CD4-positive, CD25-positive, alpha-beta regulatory T cell (primary cell): Measurements from ENCODE around the gene KXD1. TPM values are rescaled to one million over a fixed set of nuclear protein-coding genes. Genes with fewer than 3 reads are reported as not detected.
A peak's percentile ranks its signal among the peaks of the same experiment; 100 is the strongest.
"Not testable (repeated sequence)": the region's sequence is repeated elsewhere in the genome, so short reads cannot be mapped to it uniquely, and the experiment has no call there.

Experiments
- ATAC-seq, 2 donors: fragments of 150-1000 bp; cut with Tn5 transposase; one replicate each; pipeline ENCODE4 v1.10.0; 2021; ENCODE audit warnings: low read depth in 2 of 2, moderate number of reproducible peaks in 2 of 2, moderate library complexity in 1 of 2
- DNase-seq, 3 donors: peaks; one replicate each; pipeline versions ENCODE4 v3.0.0 to v3.0.0-alpha.2; 2012 to 2022; ENCODE audit warnings: mixed read lengths in 1 of 3
- H3K27ac ChIP-seq: one replicate; pipeline ENCODE4 v1.7.0; 2013; ENCODE audit warnings: mild to moderate bottlenecking, low read length; ENCODE audit not compliant: insufficient read depth, poor library complexity, severe bottlenecking
- H3K27me3 ChIP-seq: one replicate; pipeline ENCODE4 v1.7.0; 2013; ENCODE audit warnings: low read length; ENCODE audit not compliant: control insufficient read depth, insufficient read depth
- H3K36me3 ChIP-seq: one replicate; pipeline ENCODE4 v1.7.0; 2013; ENCODE audit warnings: mild to moderate bottlenecking, low read length, moderate library complexity; ENCODE audit not compliant: control insufficient read depth, insufficient read depth
- H3K4me1 ChIP-seq: 2 replicates; pipeline ENCODE4 v1.7.0; 2013; ENCODE audit warnings: mild to moderate bottlenecking, low read length; ENCODE audit not compliant: insufficient read depth, control insufficient read depth, poor library complexity, severe bottlenecking
- H3K4me3 ChIP-seq: one replicate; pipeline ENCODE4 v1.7.0; 2013; ENCODE audit warnings: low read depth, mild to moderate bottlenecking, low read length, moderate library complexity
- H3K9me3 ChIP-seq, 2 experiments: 1 replicate in 1 of 2; 2 replicates in 1 of 2; pipeline ENCODE4 v1.7.0; 2013; ENCODE audit warnings: low read length in 2 of 2, mild to moderate bottlenecking in 1 of 2, moderate library complexity in 1 of 2; ENCODE audit not compliant: control insufficient read depth in 2 of 2
- H3K27ac Mint-ChIP-seq, 3 donors: one replicate each; pipeline ENCODE4 v1.8.0; 2020 to 2022; ENCODE audit warnings: mild to moderate bottlenecking in 3 of 3, mixed read lengths in 3 of 3, moderate library complexity in 2 of 3
- H3K27me3 Mint-ChIP-seq: one replicate; pipeline ENCODE4 v1.8.0; 2022; ENCODE audit warnings: mild to moderate bottlenecking, mixed read lengths
- H3K36me3 Mint-ChIP-seq: one replicate; pipeline ENCODE4 v1.8.0; 2020; ENCODE audit warnings: mixed read lengths
- H3K4me1 Mint-ChIP-seq, 4 donors: one replicate each; pipeline ENCODE4 v1.8.0; 2020 to 2022; ENCODE audit warnings: mixed read lengths in 4 of 4, mild to moderate bottlenecking in 1 of 4
- H3K4me3 Mint-ChIP-seq, 4 donors: one replicate each; pipeline ENCODE4 v1.8.0; 2020 to 2022; ENCODE audit warnings: mild to moderate bottlenecking in 4 of 4, mixed read lengths in 4 of 4, moderate library complexity in 3 of 4
- H3K9me3 Mint-ChIP-seq, 7 donors: one replicate each; pipeline ENCODE4 v1.8.0; 2020 to 2022; ENCODE audit warnings: mixed read lengths in 7 of 7, mild to moderate bottlenecking in 3 of 7, moderate library complexity in 2 of 7
- polyA plus RNA-seq, 4 donors: library from polyadenylated mRNA; unstranded; fragments of 300-500 nt; fragmentation: Illumina TruSeq; gene quantifications; one replicate each; pipeline ENCODE4 v1.2.3, GENCODE V29; 2021
- total RNA-seq: library from RNA; stranded (reverse); gene quantifications from one replicate; pipeline ENCODE4 v1.2.3, GENCODE V29; 2022

The KXD1 gene
- total and polyA plus RNA-seq, 5 donors from 2014 or later: 65.3 to 99.1 (median 90.6) TPM

DNA sequence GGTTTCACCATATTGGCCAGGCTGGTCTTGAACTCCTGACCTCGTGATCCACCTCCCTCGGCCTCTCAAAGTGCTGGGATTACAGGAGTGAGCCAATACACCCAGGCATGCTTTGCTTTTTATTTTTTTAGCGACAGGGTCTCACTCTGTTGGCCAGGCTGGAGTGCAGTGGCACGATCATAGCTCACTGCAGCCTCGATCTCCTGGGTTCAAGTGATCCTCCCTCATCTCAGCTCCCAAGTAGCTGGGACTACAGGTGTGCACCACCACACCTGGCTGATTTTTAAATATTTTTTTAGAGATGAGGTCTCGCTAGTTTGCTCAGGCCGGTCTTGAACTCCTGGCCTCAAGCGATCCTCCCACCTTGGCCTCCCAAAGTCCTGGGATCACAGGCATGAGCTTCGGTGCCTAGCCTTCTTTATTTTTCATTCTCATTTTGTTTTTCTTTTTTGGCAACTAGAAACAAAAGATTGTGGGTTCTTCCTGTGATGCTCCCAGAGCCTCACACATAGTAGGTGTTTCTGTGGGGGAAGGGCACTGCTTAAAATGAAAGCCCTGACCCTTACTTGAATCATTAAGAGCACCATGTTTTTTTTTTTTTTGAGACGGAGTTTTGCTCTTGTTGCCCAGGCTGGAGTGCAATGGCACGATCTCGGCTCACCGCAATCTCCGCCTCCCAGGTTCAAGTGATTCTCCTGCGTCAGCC lies 43.2 kb downstream of the KXD1 start:
- not testable (repeated sequence) for H3K9me3 Mint-ChIP-seq, H3K4me3 ChIP-seq, H3K4me1 ChIP-seq, H3K27ac Mint-ChIP-seq, H3K9me3 ChIP-seq, H3K4me3 Mint-ChIP-seq, H3K27ac ChIP-seq, ATAC-seq, DNase-seq, H3K36me3 ChIP-seq, H3K36me3 Mint-ChIP-seq
- H3K27me3 ChIP-seq: peaks cover 14% of the 10 kb centered on the region
- peaks cover 49% of the 10 kb centered on the region for H3K27me3 Mint-ChIP-seq
- peaks cover 0 to 21% (median 10%) of the 10 kb centered on the region in 4 donors for H3K4me1 Mint-ChIP-seq

- peaks cover 14% of the 10 kb centered on the region for H3K27me3 ChIP-seq
Measured at GRCh38 chr19:18601875-18602274, 44.2 kb downstream of the KXD1 start.

DNA sequence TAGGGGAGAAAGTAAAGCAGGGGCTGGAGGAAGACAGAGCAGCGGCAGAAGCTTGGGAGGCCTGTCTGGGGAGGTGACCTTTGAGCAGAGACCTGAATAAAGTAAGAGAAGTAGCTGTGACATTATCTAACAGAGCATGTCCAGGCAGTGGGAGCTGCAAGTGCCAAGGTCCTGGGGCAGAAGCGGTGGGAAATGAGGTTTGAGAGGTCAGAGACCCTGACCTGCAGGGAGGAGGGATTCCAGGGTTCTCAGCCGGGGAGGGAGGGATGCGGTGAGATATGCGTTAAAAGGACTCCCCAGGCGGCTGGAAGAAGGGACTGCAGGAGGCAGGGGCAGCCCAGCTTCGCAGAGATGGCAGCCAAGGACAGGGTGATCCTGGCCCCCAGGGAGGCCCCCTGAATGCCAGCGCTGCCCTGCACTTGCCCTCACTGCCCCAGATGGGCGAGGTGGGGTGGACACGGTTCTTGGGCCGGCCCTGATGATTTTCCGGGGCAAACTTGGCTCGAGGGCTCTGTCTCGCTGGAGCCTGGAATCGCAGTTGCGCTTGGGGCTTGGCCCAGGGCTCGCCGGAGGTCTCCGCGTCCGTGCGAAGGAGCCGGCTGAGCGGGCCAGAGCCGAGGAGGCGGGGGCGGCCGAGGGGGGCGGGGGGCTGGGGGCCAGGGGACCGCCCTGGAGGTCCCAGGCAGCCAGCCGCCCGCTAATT lies 45.7 kb downstream of the KXD1 start:
- no peaks in the 10 kb centered on the region for H3K9me3 ChIP-seq
- H3K27me3 ChIP-seq: peaks cover 14% of the 10 kb centered on the region
- H3K9me3 Mint-ChIP-seq: peaks cover 0 to 2% (median 0%) of the 10 kb centered on the region in 7 donors
- H3K36me3 Mint-ChIP-seq: peaks cover 3% of the 10 kb centered on the region
- H3K27me3 Mint-ChIP-seq: peaks cover 53% of the 10 kb centered on the region
- DNase-seq (no peak), ATAC-seq (peak in 1 of 2 donors; percentile 47)
- H3K27ac Mint-ChIP-seq: no peak overlapping the region
- peaks cover 0 to 17% (median 7%) of the 10 kb centered on the region in 4 donors for H3K4me1 Mint-ChIP-seq
- no peak overlapping the region for H3K4me3 ChIP-seq
- no peaks in the 10 kb centered on the region for H3K36me3 ChIP-seq
- peak overlapping the region in 2 of 4 donors; percentile 31 to 54 for H3K4me3 Mint-ChIP-seq
- H3K27ac ChIP-seq: no peak overlapping the region
- H3K4me1 ChIP-seq: peaks cover 6% of the 10 kb centered on the region

More at GRCh38 chr19:18601875-18602274, 44.2 kb downstream of the KXD1 start:
- peaks cover 0 to 17% (median 7%) of the 10 kb centered on the region in 4 donors for H3K4me1 Mint-ChIP-seq
- no peak overlapping the region for H3K27ac Mint-ChIP-seq
- Histone ChIP-seq H3K27ac (no peak overlapping the region), H3K4me3 (no peak overlapping the region), H3K9me3 (no peaks in the 10 kb centered on the region), H3K4me1 (no peaks in the 10 kb centered on the region), H3K36me3 (no peaks in the 10 kb centered on the region)
- H3K9me3 Mint-ChIP-seq: peaks cover 0 to 2% (median 0%) of the 10 kb centered on the region in 7 donors
- H3K27me3 Mint-ChIP-seq: peaks cover 43% of the 10 kb centered on the region
- DNase-seq (no peak), ATAC-seq (no peak)
- no peak overlapping the region for H3K4me3 Mint-ChIP-seq
- H3K36me3 Mint-ChIP-seq: peaks cover 3% of the 10 kb centered on the region

DNA sequence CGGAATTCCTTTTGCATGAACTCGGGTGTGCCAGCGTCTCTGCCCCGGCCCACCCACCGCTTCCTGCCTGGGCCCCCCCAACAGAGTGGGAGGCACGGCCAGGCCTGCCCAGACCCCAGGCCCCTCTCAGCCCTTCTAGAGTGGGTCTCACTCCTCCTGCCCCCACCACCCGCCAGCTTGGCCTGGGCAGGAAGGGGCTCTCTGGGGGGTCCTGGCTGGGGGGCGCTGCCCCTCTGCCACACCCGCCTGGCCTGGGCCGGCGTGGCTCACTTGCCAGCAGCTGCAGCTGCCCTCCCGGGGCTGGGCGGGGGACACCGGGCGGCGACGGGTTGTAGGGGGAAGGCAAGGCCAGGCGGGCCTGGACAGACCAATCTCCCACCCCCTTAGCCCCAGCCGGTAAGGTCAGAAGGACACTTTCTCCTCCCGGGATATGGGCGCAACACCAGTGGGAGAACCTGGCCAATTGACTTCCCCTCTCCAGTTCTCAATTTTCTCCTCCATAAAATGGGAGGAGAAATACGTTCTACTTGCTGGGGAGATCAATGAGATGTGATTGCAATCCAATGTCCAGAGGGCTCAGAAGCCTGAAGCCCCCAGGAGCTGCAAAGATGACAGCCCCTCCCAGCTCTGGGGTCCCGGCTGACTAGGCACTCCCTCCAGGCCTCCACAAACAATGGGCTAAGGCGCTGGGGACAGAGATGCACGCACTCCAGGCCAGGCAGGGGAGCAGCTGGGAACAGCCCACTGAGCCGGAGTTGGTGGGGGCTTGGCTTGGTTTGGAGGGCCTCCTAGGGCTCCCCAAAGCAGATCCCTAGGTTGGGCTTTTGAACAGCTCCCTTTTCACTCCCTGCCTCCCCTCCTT lies 46.5 kb downstream of the KXD1 start:
- DNase-seq (no peak), ATAC-seq (no peak)
- Mint-ChIP-seq H3K27ac (no peak overlapping the region), H3K9me3 (peaks cover 0 to 2% (median 0%) of the 10 kb centered on the region in 7 donors), H3K36me3 (peaks cover 4% of the 10 kb centered on the region), H3K4me1 (peaks cover 0 to 17% (median 7%) of the 10 kb centered on the region in 4 donors), H3K27me3 (peaks cover 59% of the 10 kb centered on the region), H3K4me3 (no peak overlapping the region)
- H3K27me3 ChIP-seq: peaks cover 19% of the 10 kb centered on the region
- H3K4me1 ChIP-seq: peaks cover 6% of the 10 kb centered on the region
- no peaks in the 10 kb centered on the region for H3K36me3 ChIP-seq
- no peak overlapping the region for H3K4me3 ChIP-seq
- no peaks in the 10 kb centered on the region for H3K9me3 ChIP-seq
- no peak overlapping the region for H3K27ac ChIP-seq

DNA sequence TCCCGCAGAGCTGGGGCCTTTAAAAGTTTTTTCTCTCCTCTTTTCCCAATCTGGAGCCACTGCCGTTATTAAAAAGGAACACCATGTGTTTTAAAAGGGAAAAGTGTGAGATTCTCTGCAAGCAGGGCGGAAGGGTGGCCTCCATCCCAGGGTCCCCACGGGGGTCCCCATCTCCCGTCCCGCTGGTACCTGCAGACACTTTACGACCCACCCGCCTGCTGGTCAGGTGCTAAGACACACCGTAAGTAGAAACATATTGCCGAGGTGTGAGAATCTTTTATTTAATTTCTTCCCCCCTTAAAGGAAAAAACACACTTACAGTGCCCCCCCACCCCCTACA lies 47.1 kb downstream of the KXD1 start:
- peaks cover 24% of the 10 kb centered on the region for H3K27me3 ChIP-seq
- Mint-ChIP-seq H3K4me3 (no peak overlapping the region), H3K27me3 (peaks cover 60% of the 10 kb centered on the region), H3K27ac (no peak overlapping the region), H3K4me1 (peaks cover 0 to 17% (median 7%) of the 10 kb centered on the region in 4 donors), H3K36me3 (peaks cover 6% of the 10 kb centered on the region), H3K9me3 (peaks cover 0 to 2% (median 0%) of the 10 kb centered on the region in 7 donors)
- H3K4me1 ChIP-seq: peaks cover 6% of the 10 kb centered on the region
- DNase-seq: no peak
- H3K36me3 ChIP-seq: no peaks in the 10 kb centered on the region
- ATAC-seq: no peak
- no peak overlapping the region for H3K27ac ChIP-seq
- no peaks in the 10 kb centered on the region for H3K9me3 ChIP-seq
- H3K4me3 ChIP-seq: no peak overlapping the region

- peaks cover 0 to 2% (median 0%) of the 10 kb centered on the region in 7 donors for H3K9me3 Mint-ChIP-seq
- Histone ChIP-seq H3K9me3 (no peaks in the 10 kb centered on the region), H3K4me1 (peaks cover 6% of the 10 kb centered on the region), H3K27ac (no peak overlapping the region), H3K27me3 (peaks cover 26% of the 10 kb centered on the region), H3K4me3 (no peak overlapping the region), H3K36me3 (no peaks in the 10 kb centered on the region)
- peaks cover 0 to 17% (median 7%) of the 10 kb centered on the region in 4 donors for H3K4me1 Mint-ChIP-seq
- H3K4me3 Mint-ChIP-seq: peak overlapping the region in 2 of 4 donors; percentile 52 to 55
- DNase-seq (no peak), ATAC-seq (no peak)
- no peak overlapping the region for H3K27ac Mint-ChIP-seq
- peaks cover 6% of the 10 kb centered on the region for H3K36me3 Mint-ChIP-seq
- peaks cover 60% of the 10 kb centered on the region for H3K27me3 Mint-ChIP-seq
Measured at GRCh38 chr19:18605196-18605545, 47.5 kb downstream of the KXD1 start.

DNA sequence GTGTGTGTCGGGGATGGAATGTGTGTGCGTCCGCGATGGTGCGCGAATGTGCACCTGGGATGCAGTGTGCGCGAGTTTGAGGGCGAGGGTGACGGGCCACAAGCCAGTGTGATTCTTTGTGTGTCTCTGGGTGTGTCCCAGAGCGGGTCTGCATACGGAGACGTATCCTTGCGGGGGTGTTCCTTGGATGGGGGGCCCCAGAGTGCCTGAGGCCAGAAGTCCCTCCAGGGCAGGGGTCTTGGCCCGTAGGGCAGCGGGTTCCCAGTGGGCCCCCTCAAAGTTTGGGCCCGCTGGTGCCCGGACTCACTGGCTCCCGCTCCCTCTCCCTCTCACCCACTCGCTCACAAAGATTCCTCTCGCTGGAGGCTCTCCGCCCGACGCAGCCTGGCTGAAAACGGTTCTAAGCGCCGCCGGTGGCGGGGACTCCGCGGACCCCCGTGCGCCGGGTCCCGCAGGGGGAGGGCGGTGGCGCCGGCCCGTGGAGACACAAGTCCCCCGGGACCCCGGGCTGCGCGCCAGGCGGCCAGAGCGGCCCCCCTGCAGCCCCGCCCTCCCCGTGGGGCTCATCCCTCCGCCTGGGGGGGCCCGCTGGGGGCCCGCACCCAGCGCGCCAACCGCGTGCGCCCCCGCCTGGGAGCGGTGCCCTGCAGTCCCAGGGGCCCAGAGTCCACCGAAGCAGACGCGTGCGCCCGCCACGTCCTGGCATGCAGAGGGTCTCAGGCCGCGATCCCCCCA lies 48.0 kb downstream of the KXD1 start:
- Histone ChIP-seq H3K27ac (no peak overlapping the region), H3K27me3 (peaks cover 28% of the 10 kb centered on the region), H3K36me3 (no peaks in the 10 kb centered on the region), H3K4me3 (no peak overlapping the region), H3K9me3 (no peaks in the 10 kb centered on the region), H3K4me1 (peaks cover 9% of the 10 kb centered on the region)
- Mint-ChIP-seq H3K4me3 (peak overlapping the region in 2 of 4 donors; percentile 52 to 55), H3K4me1 (peaks cover 0 to 17% (median 7%) of the 10 kb centered on the region in 4 donors), H3K27me3 (peaks cover 57% of the 10 kb centered on the region), H3K36me3 (peaks cover 6% of the 10 kb centered on the region), H3K27ac (peak overlapping the region in 1 of 3 donors; percentile 38), H3K9me3 (peaks cover 0 to 2% (median 0%) of the 10 kb centered on the region in 7 donors)
- DNase-seq (no peak), ATAC-seq (no peak)
